Fibroblast of pulmonary artery (primary cell): Measurements from ENCODE around the gene TCEA2.

ENCODE experiments used
- DNase-seq: peaks from one replicate; pipeline ENCODE4 v3.0.0-alpha.2; 2010; ENCODE audit warnings: low read depth
- H3K4me3 ChIP-seq: replicated peaks from 2 replicates; pipeline ENCODE4 v1.5.1; 2011; ENCODE audit warnings: low read depth, mild to moderate bottlenecking, control low read depth, low read length, moderate library complexity
- CTCF ChIP-seq: IDR thresholded peaks from 2 replicates; pipeline ENCODE4 v1.5.1; 2011; ENCODE audit warnings: mild to moderate bottlenecking, control low read depth, low read length, inconsistent platforms; ENCODE audit errors: missing control alignments

The TCEA2 gene

GRCh38 chr20:64095455-64095854 lies 32.5 kb downstream of the TCEA2 start:
- TF ChIP-seq CTCF, result no peak
- no peak overlapping the region for H3K4me3 ChIP-seq
- no peak for DNase-seq

- no peak overlapping the region for H3K4me3 ChIP-seq
- TF ChIP-seq CTCF, result no peak
- no peak for DNase-seq
These were observed 32.9 kb downstream of the TCEA2 start for GRCh38 chr20:64095927-64096326.

- no peak for TF ChIP-seq CTCF
- no peak overlapping the region for H3K4me3 ChIP-seq
- no peak for DNase-seq
These were observed 33.5 kb downstream of the TCEA2 start for GRCh38 chr20:64096535-64096934.

- DNase-seq, result no peak
- TF ChIP-seq CTCF, result no peak
- H3K4me3 ChIP-seq, result no peak overlapping the region
These were observed 35.5 kb downstream of the TCEA2 start for GRCh38 chr20:64098471-64099013.

GRCh38 chr20:64099086-64099786 lies 36.2 kb downstream of the TCEA2 start:
- TF ChIP-seq CTCF, result no peak

GRCh38 chr20:64099880-64100565 lies 37.0 kb downstream of the TCEA2 start:
- no peak for TF ChIP-seq CTCF
- no peak for DNase-seq
- no peak overlapping the region for H3K4me3 ChIP-seq

More at GRCh38 chr20:64099086-64099786, 36.2 kb downstream of the TCEA2 start:
- H3K4me3 ChIP-seq, result no peak overlapping the region
- DNase-seq, result no peak

GRCh38 chr20:64100566-64100888 lies 37.5 kb downstream of the TCEA2 start:
- no peak for DNase-seq
- no peak overlapping the region for H3K4me3 ChIP-seq
- no peak for TF ChIP-seq CTCF
